CD14-positive monocyte (primary cell): ENCODE measurements around the gene DOCK1. TPM values are rescaled to one million over a fixed set of nuclear protein-coding genes. Genes with fewer than 3 reads are reported as not detected.
A peak's percentile ranks its signal among the peaks of the same experiment; 100 is the strongest.

ENCODE experiments used
- DNase-seq, 3 donors: peaks; one replicate each; pipeline ENCODE4 v3.0.0-alpha.2; 2011 to 2022
- H2AFZ ChIP-seq: 2 replicates; pipeline ENCODE4 v1.6.0; 2012; ENCODE audit warnings: mild to moderate bottlenecking, low read depth, low read length, inconsistent platforms; ENCODE audit not compliant: insufficient read depth, poor library complexity, severe bottlenecking
- H3K27ac ChIP-seq, 2 donors: 1 replicate in 1 of 2; 2 replicates in 1 of 2; pipeline ENCODE4 v1.5.1; 2012 to 2013; ENCODE audit warnings: low read length in 2 of 2, control low read depth in 1 of 2, inconsistent platforms in 1 of 2, low read depth in 1 of 2, mild to moderate bottlenecking in 1 of 2
- H3K27me3 ChIP-seq, 2 donors: one replicate each; pipeline versions ENCODE4 v1.6.0 to v1.6.1; 2011 to 2013; ENCODE audit warnings: low read length in 2 of 2; ENCODE audit not compliant: control insufficient read depth in 2 of 2, insufficient read depth in 2 of 2
- H3K36me3 ChIP-seq, 2 donors: replicated peaks in 1 of 2; 1 replicate in 1 of 2; 2 replicates in 1 of 2; pipeline versions ENCODE4 v1.5.1 to v1.6.1; 2012 to 2013; ENCODE audit warnings: low read length in 2 of 2, control low read depth in 1 of 2, inconsistent platforms in 1 of 2, mild to moderate bottlenecking in 1 of 2; ENCODE audit not compliant: insufficient read depth in 2 of 2, control insufficient read depth in 1 of 2
- H3K4me1 ChIP-seq, 2 donors: 1 replicate in 1 of 2; 2 replicates in 1 of 2; pipeline versions ENCODE4 v1.5.1 to v1.6.1; 2012 to 2013; ENCODE audit warnings: low read length in 2 of 2, control low read depth in 1 of 2, inconsistent platforms in 1 of 2, mild to moderate bottlenecking in 1 of 2, moderate library complexity in 1 of 2; ENCODE audit not compliant: insufficient read depth in 2 of 2, control insufficient read depth in 1 of 2
- H3K4me2 ChIP-seq: replicated peaks from 2 replicates; pipeline ENCODE3; 2012; ENCODE audit warnings: low read length, moderate library complexity, mild to moderate bottlenecking; ENCODE audit not compliant: poor library complexity, severe bottlenecking; ENCODE audit errors: extremely low read depth
- H3K4me3 ChIP-seq, 3 experiments: fragments of 200-600 bp in 1 of 3; sonication (generic) in 1 of 3; replicated peaks in 1 of 3; 1 replicate in 2 of 3; 2 replicates in 1 of 3; pipeline ENCODE4 v1.5.1; 2011 to 2013; ENCODE audit warnings: low read length in 3 of 3, mild to moderate bottlenecking in 3 of 3, control low read depth in 2 of 3, low read depth in 2 of 3, inconsistent platforms in 1 of 3, moderate library complexity in 1 of 3
- H3K79me2 ChIP-seq: 2 replicates; pipeline ENCODE4 v1.6.0; 2012; ENCODE audit warnings: mild to moderate bottlenecking, control low read depth, inconsistent platforms, low read length, moderate library complexity; ENCODE audit not compliant: insufficient read depth
- H3K9ac ChIP-seq: 2 replicates; pipeline ENCODE4 v1.6.0; 2017; ENCODE audit warnings: low read length, mild to moderate bottlenecking; ENCODE audit not compliant: insufficient read depth, poor library complexity, severe bottlenecking
- H3K9me3 ChIP-seq, 2 donors: replicated peaks in 1 of 2; 1 replicate in 1 of 2; 2 replicates in 1 of 2; pipeline versions ENCODE4 v1.5.1 to v1.6.1; 2012 to 2013; ENCODE audit warnings: low read length in 2 of 2, control low read depth in 1 of 2; ENCODE audit not compliant: control insufficient read depth in 1 of 2, insufficient read depth in 1 of 2
- H4K20me1 ChIP-seq: 2 replicates; pipeline ENCODE4 v1.6.0; 2012; ENCODE audit warnings: mild to moderate bottlenecking, low read length, control low read depth, moderate library complexity; ENCODE audit not compliant: insufficient read depth
- H3K27ac Mint-ChIP-seq, 7 donors: one replicate each; pipeline ENCODE4 v1.8.0; 2020; ENCODE audit warnings: mild to moderate bottlenecking in 7 of 7, mixed read lengths in 7 of 7, moderate library complexity in 6 of 7, inconsistent platforms in 2 of 7
- H3K27me3 Mint-ChIP-seq, 3 donors: one replicate each; pipeline ENCODE4 v1.8.0; 2021 to 2022; ENCODE audit warnings: low read depth in 3 of 3, mild to moderate bottlenecking in 3 of 3, mixed read lengths in 3 of 3, moderate library complexity in 3 of 3, inconsistent platforms in 1 of 3
- H3K36me3 Mint-ChIP-seq, 2 donors: one replicate each; pipeline ENCODE4 v1.8.0; 2020; ENCODE audit warnings: mixed read lengths in 2 of 2, inconsistent platforms in 1 of 2, mild to moderate bottlenecking in 1 of 2
- H3K4me1 Mint-ChIP-seq: one replicate; pipeline ENCODE4 v1.8.0; 2020; ENCODE audit warnings: mild to moderate bottlenecking, mixed read lengths
- H3K4me3 Mint-ChIP-seq, 2 donors: one replicate each; pipeline ENCODE4 v1.8.0; 2020; ENCODE audit warnings: mild to moderate bottlenecking in 2 of 2, mixed read lengths in 2 of 2, moderate library complexity in 1 of 2
- H3K9me3 Mint-ChIP-seq, 7 donors: one replicate each; pipeline ENCODE4 v1.8.0; 2020 to 2022; ENCODE audit warnings: mixed read lengths in 7 of 7, mild to moderate bottlenecking in 6 of 7, moderate library complexity in 6 of 7, inconsistent platforms in 2 of 7
- CTCF ChIP-seq: fragments of 200-600 bp; IDR thresholded peaks from one replicate; pipeline ENCODE4 v1.8.0; 2022; ENCODE audit warnings: antibody characterized with exemption, mild to moderate bottlenecking
- WGBS: methylation state at CpG from one replicate; pipeline ENCODE4 v1.1.5; 2013; ENCODE audit warnings: missing lambda C conversion rate; ENCODE audit not compliant: insufficient coverage; 5-methylcytosine and 5-hydroxymethylcytosine counted together
- intact Hi-C, 2 donors: fragments of 100-400 bp; cut with micrococcal nuclease; formaldehyde crosslinking; loops; one replicate each; pipeline versions ENCODE4 v1.15.0 to v1.15.1; 2023
- polyA plus RNA-seq, 3 donors: library from polyadenylated mRNA; depleted of rRNA in 1 of 3; unstranded in 2 of 3; stranded (reverse) in 1 of 3; fragments of 300-500 nt in 2 of 3; fragments of >200 nt in 1 of 3; fragmentation: Illumina TruSeq in 2 of 3; gene quantifications; 1 replicate in 2 of 3; 2 replicates in 1 of 3; pipeline ENCODE4 v1.2.3, GENCODE V29; 2012 to 2021

DOCK1 gene
- polyA plus RNA-seq, 3 donors = 0.31 to 0.35 TPM; not detected in 1

GRCh38 chr10:127399668-127400067 lies 494.4 kb downstream of the DOCK1 start:
- Mint-ChIP-seq H3K9me3 (peaks cover 0 to 9% (median 3%) of the 10 kb centered on the region in 7 donors), H3K27me3 (peaks cover 0 to 5% (median 2%) of the 10 kb centered on the region in 3 donors), H3K4me1 (peaks cover 13% of the 10 kb centered on the region), H3K27ac (peak overlapping the region in 1 of 7 donors; percentile 50), H3K36me3 (no peaks in the 10 kb centered on the region), H3K4me3 (no peak overlapping the region)
- H3K9me3 ChIP-seq = peaks cover 0 to 12% of the 10 kb centered on the region in 2 donors
- DNase-seq = no peak
- no peaks in the 10 kb centered on the region for H3K36me3 ChIP-seq
- no peaks in the 10 kb centered on the region for H3K79me2 ChIP-seq
- no peaks in the 10 kb centered on the region for H4K20me1 ChIP-seq
- no peak overlapping the region for H2AFZ ChIP-seq
- no peak overlapping the region for H3K27ac ChIP-seq
- no peak overlapping the region for H3K4me3 ChIP-seq
- TF ChIP-seq CTCF = no peak
- H3K4me2 ChIP-seq = no peak overlapping the region
- 31% methylated on average over 2 of the region's 5 CpGs for WGBS
- peaks cover 0 to 5% of the 10 kb centered on the region in 2 donors for H3K4me1 ChIP-seq
- no peaks in the 10 kb centered on the region for H3K27me3 ChIP-seq
- intact Hi-C loops = no loop called here
- H3K9ac ChIP-seq = no peak overlapping the region

GRCh38 chr10:127400216-127400615 lies 495.0 kb downstream of the DOCK1 start:
- no peaks in the 10 kb centered on the region for H3K36me3 Mint-ChIP-seq
- Histone ChIP-seq H3K9me3 (peaks cover 0 to 12% of the 10 kb centered on the region in 2 donors), H3K27ac (no peak overlapping the region), H4K20me1 (no peaks in the 10 kb centered on the region), H3K36me3 (no peaks in the 10 kb centered on the region), H3K9ac (no peak overlapping the region), H2AFZ (no peak overlapping the region), H3K4me3 (no peak overlapping the region), H3K79me2 (no peaks in the 10 kb centered on the region), H3K4me1 (peaks cover 0 to 5% of the 10 kb centered on the region in 2 donors), H3K4me2 (no peak overlapping the region), H3K27me3 (no peaks in the 10 kb centered on the region)
- intact Hi-C loops = no loop called here
- no peak overlapping the region for H3K4me3 Mint-ChIP-seq
- H3K27me3 Mint-ChIP-seq = peaks cover 0 to 5% (median 2%) of the 10 kb centered on the region in 3 donors
- no peak overlapping the region for H3K27ac Mint-ChIP-seq
- H3K9me3 Mint-ChIP-seq = peaks cover 0 to 9% (median 3%) of the 10 kb centered on the region in 7 donors
- H3K4me1 Mint-ChIP-seq = peaks cover 13% of the 10 kb centered on the region
- WGBS = 87% methylated on average over 4 of the region's 4 CpGs
- no peak for DNase-seq
- TF ChIP-seq CTCF = no peak
